Esophagus muscularis mucosa (tissue), 4 donors: ENCODE measurements around the gene ZNF428.

ENCODE experiments used
- EP300 ChIP-seq: sonication (generic); formaldehyde crosslinking; IDR thresholded peaks from one replicate; pipeline ENCODE4 v1.6.1; 2017; ENCODE audit warnings: antibody characterized with exemption
- POLR2A ChIP-seq: fragments of 450-650 bp; IDR thresholded peaks from one replicate; pipeline ENCODE4 v1.6.1; 2017; ENCODE audit warnings: antibody characterized with exemption, moderate library complexity, mild to moderate bottlenecking, low read depth
- POLR2AphosphoS5 ChIP-seq, 2 donors: sonication (generic); formaldehyde crosslinking; IDR thresholded peaks; one replicate each; pipeline ENCODE4 v1.6.1; 2017; ENCODE audit warnings: antibody characterized with exemption in 2 of 2
- TF ChIP-seq, protein P1 (sequence below), 3 experiments: fragments of 200-600 bp in 2 of 3; fragments of 450-650 bp in 1 of 3; sonication (generic) in 2 of 3; IDR thresholded peaks; one replicate each; pipeline ENCODE4 v1.5.1; 2017 to 2019; ENCODE audit warnings: antibody characterized with exemption in 3 of 3, mild to moderate bottlenecking in 2 of 3, moderate library complexity in 1 of 3

DNA sequence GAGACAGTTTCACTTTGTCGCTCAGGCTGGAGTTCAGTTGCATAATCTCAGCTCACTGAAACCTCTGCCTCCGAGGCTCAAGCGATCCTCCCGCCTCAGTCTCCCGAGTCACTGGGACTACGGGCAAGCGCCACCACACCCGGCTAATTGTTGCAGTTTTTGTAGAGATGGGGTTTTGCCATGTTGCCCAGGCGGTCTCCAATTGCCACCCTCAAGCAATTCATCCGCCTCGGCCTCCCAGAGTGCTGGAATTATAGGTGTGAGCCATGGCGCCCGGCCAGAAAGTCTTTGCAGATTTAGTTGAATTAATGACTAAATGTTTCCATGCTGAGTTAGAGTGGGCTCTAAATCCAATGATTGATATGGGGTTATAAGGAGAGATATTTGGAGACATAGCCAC is 24.8 kb upstream of the ZNF428 start:
- TF ChIP-seq, protein P1, sequence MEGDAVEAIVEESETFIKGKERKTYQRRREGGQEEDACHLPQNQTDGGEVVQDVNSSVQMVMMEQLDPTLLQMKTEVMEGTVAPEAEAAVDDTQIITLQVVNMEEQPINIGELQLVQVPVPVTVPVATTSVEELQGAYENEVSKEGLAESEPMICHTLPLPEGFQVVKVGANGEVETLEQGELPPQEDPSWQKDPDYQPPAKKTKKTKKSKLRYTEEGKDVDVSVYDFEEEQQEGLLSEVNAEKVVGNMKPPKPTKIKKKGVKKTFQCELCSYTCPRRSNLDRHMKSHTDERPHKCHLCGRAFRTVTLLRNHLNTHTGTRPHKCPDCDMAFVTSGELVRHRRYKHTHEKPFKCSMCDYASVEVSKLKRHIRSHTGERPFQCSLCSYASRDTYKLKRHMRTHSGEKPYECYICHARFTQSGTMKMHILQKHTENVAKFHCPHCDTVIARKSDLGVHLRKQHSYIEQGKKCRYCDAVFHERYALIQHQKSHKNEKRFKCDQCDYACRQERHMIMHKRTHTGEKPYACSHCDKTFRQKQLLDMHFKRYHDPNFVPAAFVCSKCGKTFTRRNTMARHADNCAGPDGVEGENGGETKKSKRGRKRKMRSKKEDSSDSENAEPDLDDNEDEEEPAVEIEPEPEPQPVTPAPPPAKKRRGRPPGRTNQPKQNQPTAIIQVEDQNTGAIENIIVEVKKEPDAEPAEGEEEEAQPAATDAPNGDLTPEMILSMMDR (IDR thresholded peaks at IDR 0.05) = no peak
- TF ChIP-seq EP300 (no peak), POLR2A (no peak), POLR2AphosphoS5 (IDR thresholded peaks at IDR 0.05) (no peak)
